ENCODE data around the gene MYO18A.
"Not testable (repeated sequence)": the region's sequence is repeated elsewhere in the genome, so short reads cannot be mapped to it uniquely, and the experiment has no call there.

The MYO18A gene

GRCh38 chr17:29091606-29092289, 88.5 kb downstream of the MYO18A start:
- no peak for TF ChIP-seq ZNF274 (IDR thresholded peaks at IDR 0.05; ENCODE audit: low read depth, low read length)
- no peak overlapping the region for H3K4me3 ChIP-seq (ENCODE audit: low read length)

GRCh38 chr17:29090750-29091605, 89.2 kb downstream of the MYO18A start:
- no peak overlapping the region for H3K4me3 ChIP-seq (ENCODE audit: low read length)
- TF ChIP-seq ZNF274 (IDR thresholded peaks at IDR 0.05; ENCODE audit: low read depth, low read length), result no peak

- TF ChIP-seq ZNF274 (IDR thresholded peaks at IDR 0.05; ENCODE audit: low read depth, low read length), result no peak
- no peak overlapping the region for H3K4me3 ChIP-seq (ENCODE audit: low read length)
Measured at GRCh38 chr17:29090108-29090507, 90.1 kb downstream of the MYO18A start.

- no peak for TF ChIP-seq ZNF274 (IDR thresholded peaks at IDR 0.05; ENCODE audit: low read depth, low read length)
- no peak overlapping the region for H3K4me3 ChIP-seq (ENCODE audit: low read length)
Measured at GRCh38 chr17:29089601-29090044, 90.6 kb downstream of the MYO18A start.

GRCh38 chr17:29088782-29089181, 91.4 kb downstream of the MYO18A start:
- not testable (repeated sequence) for H3K4me3 ChIP-seq (ENCODE audit: low read length)

GRCh38 chr17:29086628-29087332, 93.4 kb downstream of the MYO18A start:
- H3K4me3 ChIP-seq (ENCODE audit: low read length), result no peak overlapping the region
- no peak for TF ChIP-seq ZNF274 (IDR thresholded peaks at IDR 0.05; ENCODE audit: low read depth, low read length)

GRCh38 chr17:29085223-29085622, 95.0 kb downstream of the MYO18A start:
- H3K4me3 ChIP-seq (ENCODE audit: low read length), result no peak overlapping the region
- TF ChIP-seq ZNF274 (IDR thresholded peaks at IDR 0.05; ENCODE audit: low read depth, low read length), result no peak

GRCh38 chr17:29084541-29085146, 95.6 kb downstream of the MYO18A start:
- no peak overlapping the region for H3K4me3 ChIP-seq (ENCODE audit: low read length)

GRCh38 chr17:29080965-29081364, 99.2 kb downstream of the MYO18A start:
- H3K4me3 ChIP-seq (ENCODE audit: low read length), result no peak overlapping the region
- TF ChIP-seq ZNF274 (IDR thresholded peaks at IDR 0.05; ENCODE audit: low read depth, low read length), result no peak

More at GRCh38 chr17:29084541-29085146, 95.6 kb downstream of the MYO18A start:
- no peak for TF ChIP-seq ZNF274 (IDR thresholded peaks at IDR 0.05; ENCODE audit: low read depth, low read length)

- no peak overlapping the region for H3K4me3 ChIP-seq (ENCODE audit: low read length)
- TF ChIP-seq ZNF274 (IDR thresholded peaks at IDR 0.05; ENCODE audit: low read depth, low read length), result no peak
Measured at GRCh38 chr17:29080323-29080722, 99.9 kb downstream of the MYO18A start.

GRCh38 chr17:29079887-29080286, 100.3 kb downstream of the MYO18A start:
- no peak overlapping the region for H3K4me3 ChIP-seq (ENCODE audit: low read length)
- TF ChIP-seq ZNF274 (IDR thresholded peaks at IDR 0.05; ENCODE audit: low read depth, low read length), result no peak

GRCh38 chr17:29079433-29079832, 100.8 kb downstream of the MYO18A start:
- H3K4me3 ChIP-seq (ENCODE audit: low read length), result no peak overlapping the region
- TF ChIP-seq ZNF274 (IDR thresholded peaks at IDR 0.05; ENCODE audit: low read depth, low read length), result no peak

- no peak for TF ChIP-seq ZNF274 (IDR thresholded peaks at IDR 0.05; ENCODE audit: low read depth, low read length)
Measured at GRCh38 chr17:29078183-29079045, 101.8 kb downstream of the MYO18A start.

More at GRCh38 chr17:29078183-29079045, 101.8 kb downstream of the MYO18A start:
- H3K4me3 ChIP-seq (ENCODE audit: low read length), result no peak overlapping the region

Measured in GM08714 (cell line).